DMS153 (cell line): ENCODE measurements around the gene TAGLN.

Source experiments
- DNase-seq: peaks from one replicate; lab custom pipeline; 2025; lab: John Stamatoyannopoulos, UW

TAGLN gene

DNA sequence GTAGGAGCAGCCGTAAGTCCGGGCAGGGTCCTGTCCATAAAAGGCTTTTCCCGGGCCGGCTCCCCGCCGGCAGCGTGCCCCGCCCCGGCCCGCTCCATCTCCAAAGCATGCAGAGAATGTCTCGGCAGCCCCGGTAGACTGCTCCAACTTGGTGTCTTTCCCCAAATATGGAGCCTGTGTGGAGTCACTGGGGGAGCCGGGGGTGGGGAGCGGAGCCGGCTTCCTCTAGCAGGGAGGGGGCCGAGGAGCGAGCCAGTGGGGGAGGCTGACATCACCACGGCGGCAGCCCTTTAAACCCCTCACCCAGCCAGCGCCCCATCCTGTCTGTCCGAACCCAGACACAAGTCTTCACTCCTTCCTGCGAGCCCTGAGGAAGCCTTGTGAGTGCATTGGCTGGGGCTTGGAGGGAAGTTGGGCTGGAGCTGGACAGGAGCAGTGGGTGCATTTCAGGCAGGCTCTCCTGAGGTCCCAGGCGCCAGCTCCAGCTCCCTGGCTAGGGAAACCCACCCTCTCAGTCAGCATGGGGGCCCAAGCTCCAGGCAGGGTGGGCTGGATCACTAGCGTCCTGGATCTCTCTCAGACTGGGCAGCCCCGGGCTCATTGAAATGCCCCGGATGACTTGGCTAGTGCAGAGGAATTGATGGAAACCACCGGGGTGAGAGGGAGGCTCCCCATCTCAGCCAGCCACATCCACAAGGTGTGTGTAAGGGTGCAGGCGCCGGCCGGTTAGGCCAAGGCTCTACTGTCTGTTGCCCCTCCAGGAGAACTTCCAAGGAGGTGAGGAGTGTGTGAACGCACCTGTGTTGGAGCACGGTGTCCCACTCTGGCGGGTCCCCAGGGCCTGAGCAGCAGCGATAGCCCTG is at the start of gene TAGLN:
Gene TAGLN, plus strand, starts transcription at position 318 of the 863 bp plus-strand sequence. CDS start 3,644 bp downstream, outside the sequence.
- no peak for DNase-seq

DNA sequence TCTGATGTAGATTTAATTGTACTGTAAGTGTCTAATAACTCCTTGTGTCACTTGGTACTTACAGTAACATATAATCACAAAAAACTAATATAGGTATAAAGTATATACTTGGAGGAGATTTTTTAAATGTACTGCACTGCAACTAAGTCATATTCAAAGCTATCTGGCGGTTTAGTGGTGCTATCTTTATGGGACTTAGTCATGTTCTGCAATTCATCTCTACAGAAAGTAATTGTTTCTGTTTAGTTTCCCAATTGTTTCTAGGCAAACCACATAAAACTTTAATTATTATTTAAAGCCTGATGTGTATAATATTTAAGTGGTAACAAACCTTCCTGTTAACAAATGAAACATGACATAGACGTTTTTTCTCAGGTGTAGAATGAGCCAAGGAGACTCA is 47.1 kb upstream of the TAGLN start:
- DNase-seq: no peak

DNA sequence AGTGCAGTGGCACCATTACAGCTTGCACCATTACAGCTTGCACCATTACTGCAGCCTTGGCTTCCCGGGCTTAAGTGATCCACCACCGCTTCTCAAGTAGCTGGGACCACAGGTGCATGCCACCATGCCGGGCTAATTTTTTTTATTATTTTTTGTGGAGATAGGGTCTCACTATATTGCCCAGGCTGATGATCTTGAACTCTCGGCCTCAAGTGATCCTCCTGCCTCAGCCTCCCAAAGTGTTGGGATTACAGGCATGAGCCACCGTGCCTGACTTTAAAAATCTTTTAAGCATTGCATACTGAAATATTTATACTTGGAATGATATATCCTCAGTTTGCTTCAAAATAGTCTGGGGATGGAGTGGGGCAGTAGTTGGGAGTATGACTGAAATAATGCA is 44.7 kb upstream of the TAGLN start:
- DNase-seq: no peak

DNA sequence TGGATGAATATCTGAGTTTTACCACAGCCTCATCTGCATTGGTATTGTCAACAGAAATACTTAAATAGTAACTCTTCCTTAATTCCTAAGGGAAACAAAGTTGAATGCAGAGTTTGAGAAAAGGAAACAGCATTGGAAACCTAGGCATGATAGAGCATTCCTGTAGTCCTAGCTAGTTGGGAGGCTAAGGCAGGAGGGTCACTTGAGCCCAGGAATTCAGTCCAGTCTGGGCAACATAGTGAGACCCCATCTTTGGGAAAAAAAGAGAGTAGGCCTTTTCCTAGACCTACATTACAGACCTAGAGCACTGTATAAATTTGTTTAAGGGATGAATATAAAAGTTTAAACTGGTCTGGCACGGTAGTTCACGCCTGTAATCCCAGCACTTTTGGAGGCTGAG is 41.7 kb upstream of the TAGLN start:
- DNase-seq: no peak

DNA sequence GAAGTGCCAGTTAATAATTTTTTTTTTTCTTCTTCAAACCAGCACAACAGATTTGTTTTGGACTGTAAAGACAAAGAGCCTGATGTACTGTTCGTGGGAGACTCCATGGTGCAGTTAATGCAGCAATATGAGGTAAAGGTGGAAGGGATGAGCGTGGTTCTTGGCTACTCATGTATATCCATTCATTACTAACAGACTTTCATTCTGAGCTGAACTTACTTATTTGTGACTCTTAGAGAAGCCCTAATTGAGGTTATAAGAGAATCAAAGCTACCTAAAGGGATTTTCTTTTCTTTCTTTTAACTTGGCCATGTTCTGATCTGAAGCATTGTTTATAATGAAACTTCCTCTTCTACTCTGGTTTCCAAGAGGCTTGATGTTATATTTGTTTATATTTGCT is 39.3 kb upstream of the TAGLN start:
- no peak for DNase-seq

DNA sequence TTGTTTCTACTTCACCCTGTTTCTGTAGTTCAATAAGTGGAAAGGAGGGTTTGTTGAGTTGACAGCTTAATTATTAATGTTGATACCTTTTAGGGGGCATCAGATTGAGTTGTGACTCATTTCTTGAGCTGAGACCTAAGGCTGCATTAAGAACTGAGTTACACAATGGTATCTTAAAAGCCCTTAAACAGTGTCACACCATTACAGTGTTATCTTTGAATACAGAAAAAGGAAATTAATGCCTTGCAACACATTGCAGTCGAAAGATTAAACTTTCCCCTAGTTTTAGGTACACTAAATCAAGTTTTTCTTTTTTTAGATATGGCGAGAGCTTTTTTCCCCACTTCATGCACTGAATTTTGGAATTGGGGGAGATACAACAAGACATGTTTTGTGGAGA is 38.3 kb upstream of the TAGLN start:
- no peak for DNase-seq

DNA sequence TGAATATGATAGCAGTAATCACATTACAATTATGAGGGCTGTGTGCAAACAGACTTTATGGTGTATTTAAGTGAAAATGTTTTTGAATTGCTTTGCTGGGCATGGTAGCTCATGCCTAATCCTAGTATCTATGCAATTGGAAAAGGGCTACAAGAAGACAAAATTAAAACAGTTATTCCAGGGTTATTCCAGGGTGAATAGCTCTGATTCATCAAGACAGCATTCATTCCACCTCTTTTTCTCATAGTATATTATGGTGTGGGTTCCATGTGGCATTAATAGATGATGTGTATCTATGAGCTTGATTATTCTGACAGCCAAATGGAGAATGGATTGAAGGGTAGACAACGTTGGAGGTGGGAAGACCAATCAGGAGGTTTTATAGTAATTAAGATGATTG is 32.7 kb upstream of the TAGLN start:
- DNase-seq: no peak

DNA sequence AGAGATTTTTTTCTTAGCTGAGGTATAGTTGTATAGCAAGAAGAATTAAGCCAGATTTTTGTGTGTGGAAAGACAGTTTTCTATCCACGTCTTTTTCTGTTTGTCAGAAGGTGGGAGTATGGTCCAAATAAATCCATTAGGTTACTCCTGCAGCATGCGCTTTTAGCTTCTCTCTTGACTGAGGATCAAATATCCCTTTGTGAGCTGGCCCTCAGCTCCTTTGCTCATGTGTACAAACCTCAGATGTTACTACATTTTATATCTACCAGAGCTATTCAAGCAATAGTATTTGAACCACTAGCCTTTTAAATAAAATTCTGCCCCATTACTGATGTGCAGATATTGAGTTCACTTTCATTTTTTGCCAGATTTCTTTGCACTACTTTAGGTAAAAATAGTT is 29.4 kb upstream of the TAGLN start:
- no peak for DNase-seq

DNA sequence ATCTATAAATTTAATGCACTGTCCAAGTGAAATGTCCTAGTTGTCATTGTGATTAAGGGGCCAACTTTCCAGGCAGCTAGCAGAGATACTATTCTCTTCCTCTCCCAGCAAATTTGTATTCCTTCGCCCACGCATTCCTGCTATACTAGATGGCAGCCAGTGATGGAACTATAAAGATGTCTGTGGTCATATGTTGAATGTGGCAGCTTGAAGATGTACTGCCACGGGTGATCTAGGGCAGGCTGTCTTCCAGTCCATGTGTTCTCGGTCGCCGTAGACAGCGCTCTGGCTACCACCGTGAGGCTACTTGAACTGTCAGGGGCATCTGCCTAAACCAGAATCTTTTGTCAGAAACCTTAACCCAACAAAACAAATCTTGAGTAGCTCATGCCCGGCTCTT is 29.0 kb upstream of the TAGLN start:
- DNase-seq: no peak

DNA sequence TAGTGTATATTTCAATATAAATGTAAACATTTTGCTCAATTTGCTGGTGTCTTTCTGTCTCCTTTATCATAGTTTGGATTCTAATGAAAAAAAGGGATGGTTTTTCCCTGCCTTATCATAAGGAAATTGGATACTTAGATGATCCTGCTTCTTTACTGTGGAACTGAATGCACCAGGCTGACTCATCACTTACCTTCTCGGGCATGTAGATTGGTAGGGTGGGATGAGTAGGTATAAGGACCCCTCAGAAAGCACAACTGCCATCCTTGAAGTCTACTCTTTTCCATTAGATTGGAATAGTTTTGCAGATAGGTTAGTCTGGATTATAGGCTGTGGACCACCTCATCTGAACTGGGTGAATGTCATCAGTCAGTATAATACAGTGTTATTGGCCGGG is 28.2 kb upstream of the TAGLN start:
- no peak for DNase-seq

DNA sequence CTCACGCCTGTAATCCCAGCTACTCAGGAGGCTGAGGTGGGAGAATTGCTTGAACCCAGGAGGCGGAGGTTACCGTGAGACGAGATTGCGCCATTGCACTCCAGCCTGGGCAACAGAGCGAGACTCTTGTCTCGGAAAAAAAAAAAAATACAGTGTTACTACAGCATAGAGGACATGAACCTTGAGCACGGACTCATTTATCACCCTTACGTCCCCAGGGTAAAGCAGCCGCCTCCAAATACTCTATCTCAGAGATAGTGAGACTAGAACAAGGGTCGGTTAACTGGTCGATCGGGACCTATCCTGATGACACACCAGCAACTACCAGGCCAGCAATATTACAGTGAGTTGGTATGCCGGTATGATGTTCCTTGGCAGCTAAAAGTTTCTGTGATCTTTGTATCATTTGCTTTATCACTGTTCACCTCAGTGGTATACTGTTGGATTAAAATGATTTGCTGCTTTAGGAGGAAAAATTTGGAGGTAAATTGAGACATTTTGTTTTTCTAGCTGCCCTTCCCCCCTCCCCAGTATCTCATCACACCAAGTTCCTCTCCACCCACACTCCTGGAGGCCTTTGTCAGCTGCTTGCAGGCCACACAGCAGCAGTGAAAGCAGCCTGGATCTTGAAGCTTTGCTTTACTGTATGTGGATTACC is 27.6 kb upstream of the TAGLN start:
- DNase-seq: no peak

DNA sequence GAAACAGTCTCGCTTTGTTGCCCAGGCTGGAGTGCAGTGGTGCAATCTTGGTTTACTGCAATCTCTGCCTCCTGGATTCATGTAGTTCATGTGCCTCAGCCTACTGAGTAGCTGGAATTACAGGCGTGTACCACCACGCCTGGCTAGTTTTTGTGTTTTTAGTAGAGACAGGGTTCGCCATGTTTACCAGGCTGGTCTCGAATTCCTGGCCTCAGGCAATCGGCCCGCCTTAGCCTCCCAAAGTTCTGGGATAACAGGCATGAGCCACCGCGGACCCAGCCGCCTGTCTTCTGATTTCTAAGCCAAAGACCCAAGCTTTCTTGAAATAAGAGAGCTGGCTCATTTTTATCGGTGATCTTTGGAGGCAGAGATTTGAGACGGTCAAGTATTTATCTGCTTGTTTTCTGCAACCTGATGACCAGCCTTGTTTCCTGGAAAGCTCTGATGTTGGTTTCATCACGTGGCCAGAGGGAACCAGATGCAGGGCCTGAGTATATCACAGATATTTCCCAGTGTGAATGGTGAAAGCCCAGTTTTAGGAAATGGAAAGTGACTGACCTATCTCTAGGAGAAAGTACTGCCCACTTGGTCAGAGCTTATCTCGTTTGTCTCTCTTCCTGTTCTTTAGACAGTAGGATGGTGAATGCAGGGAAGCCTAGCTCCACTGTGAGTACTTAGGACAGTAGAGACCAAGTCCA is 26.3 kb upstream of the TAGLN start:
- no peak for DNase-seq

DNA sequence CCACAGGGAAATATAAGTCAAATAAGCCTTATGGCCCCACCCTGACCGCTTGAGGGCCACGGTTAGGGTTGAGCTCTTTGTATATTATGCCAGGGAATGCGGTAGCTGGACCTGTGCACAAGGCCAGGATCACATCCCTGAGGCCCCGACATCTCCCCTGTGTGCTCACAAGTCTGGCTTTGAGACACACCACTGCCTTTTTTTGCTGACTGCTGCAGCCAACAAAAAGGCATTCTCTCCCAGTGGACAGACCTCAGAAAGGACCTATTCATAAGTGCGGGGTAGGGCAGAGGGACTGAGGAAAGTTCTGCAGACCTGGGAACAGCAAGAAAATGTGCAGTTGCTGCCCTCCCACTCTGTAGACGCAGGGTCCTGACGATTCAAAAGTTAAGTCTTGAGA is 24.1 kb upstream of the TAGLN start:
- no peak for DNase-seq

DNA sequence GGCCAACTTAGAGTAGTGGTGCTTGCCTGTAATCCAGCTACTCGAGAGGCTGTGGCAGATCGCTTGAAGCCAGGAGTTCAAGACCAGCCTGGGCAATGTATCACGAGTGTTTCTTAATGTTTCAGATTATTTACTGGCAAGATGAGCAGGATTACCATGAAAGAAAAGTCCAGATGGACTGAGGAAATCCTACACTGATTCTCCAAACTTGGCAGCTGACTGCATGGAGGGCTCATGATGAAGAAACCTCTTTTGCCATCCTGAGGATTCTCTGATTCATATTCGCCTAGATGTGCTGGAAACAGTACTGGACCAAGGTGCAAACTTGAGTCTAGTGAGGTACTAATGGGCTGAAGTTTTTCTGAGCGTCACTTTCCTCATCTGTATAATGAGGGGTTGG is 23.4 kb upstream of the TAGLN start:
- DNase-seq: no peak

DNA sequence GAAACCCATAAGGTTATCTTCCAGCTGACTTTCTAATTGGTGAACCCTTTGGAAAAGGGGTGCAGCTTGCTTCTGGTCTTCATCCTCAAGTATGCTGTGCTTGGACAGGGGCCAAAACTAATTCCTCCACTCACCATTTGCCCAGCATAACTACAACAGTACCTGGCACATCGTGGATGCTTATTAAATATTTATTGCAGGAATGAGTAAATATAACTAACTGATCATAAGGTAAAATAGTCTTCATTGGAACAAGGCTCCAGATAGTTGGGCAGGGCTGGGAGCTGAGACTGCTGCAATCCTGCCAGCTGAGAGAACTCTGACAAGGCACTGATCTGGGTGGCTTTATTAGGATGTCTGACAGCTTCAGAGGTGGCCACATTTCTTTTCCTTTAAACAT is 23.0 kb upstream of the TAGLN start:
- no peak for DNase-seq

DNA sequence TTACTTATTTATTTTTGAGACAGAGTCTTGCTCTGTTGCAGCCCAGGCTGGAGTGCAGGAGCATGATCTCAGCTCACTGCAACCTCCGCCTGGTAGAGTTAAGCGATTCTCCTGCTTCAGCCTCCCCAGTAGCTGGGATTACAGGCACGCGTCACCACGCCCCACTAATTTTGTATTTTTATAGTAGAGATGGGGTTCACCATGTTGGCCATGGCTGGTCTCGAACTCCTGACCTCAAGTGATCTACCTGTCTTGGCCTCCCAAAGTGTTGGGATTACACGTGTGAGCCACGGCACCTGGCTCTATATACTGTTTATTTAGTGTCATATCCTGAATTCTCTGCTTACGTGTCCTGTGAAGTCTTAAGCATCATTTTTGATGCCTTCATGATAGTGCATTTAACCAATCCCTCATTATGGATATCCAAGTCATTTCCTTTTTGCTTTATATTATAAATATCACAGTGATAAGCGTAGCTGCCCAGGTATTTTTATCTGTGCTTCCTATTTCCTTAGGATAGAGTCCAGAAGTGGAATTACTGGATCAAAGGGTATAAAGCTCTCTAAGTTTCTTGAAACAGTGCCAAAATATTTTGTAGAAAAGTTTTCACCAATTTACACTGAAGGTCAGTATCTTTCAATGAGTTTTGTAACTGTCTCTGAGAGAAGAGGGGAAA is 21.5 kb upstream of the TAGLN start:
- DNase-seq: no peak

DNA sequence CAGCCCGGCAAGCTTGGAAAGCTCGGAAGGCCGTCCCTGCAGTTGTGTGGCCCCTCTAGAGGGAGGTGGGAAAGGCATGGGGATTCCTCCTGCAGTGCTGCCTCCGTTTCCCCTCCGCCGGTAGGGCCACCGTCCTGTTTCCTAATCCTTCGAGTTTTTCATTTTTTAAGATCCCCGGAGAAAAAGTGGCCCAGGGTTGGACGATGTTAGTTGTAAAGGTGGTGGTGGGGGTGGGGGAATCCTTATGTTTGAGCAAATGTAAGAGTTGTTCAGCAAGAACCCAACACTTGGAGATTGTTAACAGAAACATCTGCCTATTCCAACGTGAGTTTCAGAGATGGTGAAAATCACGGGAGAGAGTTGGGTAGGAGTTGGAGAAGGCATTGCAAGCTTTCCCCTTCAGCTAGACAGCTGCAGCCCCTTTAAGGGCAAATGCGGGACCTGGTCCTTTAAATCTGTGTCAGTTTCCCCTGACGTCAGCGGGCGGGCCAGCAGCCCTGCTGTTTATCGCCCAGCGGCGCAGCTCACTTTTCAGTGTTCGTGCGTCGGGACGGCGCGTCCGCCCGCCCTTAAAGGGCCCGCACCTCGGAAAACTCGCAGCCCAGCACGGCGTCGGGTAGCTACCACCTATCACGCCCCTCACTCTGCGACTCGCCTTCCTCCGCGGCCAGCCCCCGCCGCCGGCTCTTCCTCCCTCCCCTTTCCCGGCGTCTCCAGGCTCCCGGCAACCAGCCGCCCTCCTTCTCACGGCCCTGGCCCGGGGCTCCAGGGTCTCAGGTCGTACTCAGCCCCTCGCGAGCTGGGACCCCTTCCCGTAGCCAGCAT is 20.7 kb upstream of the TAGLN start, which contains the start of gene SIDT2:
Gene SIDT2, plus strand, starts transcription at position 534 of the 825 bp plus-strand sequence. CDS start 521 bp downstream, outside the sequence.
- peak; percentile 84 for DNase-seq

DNA sequence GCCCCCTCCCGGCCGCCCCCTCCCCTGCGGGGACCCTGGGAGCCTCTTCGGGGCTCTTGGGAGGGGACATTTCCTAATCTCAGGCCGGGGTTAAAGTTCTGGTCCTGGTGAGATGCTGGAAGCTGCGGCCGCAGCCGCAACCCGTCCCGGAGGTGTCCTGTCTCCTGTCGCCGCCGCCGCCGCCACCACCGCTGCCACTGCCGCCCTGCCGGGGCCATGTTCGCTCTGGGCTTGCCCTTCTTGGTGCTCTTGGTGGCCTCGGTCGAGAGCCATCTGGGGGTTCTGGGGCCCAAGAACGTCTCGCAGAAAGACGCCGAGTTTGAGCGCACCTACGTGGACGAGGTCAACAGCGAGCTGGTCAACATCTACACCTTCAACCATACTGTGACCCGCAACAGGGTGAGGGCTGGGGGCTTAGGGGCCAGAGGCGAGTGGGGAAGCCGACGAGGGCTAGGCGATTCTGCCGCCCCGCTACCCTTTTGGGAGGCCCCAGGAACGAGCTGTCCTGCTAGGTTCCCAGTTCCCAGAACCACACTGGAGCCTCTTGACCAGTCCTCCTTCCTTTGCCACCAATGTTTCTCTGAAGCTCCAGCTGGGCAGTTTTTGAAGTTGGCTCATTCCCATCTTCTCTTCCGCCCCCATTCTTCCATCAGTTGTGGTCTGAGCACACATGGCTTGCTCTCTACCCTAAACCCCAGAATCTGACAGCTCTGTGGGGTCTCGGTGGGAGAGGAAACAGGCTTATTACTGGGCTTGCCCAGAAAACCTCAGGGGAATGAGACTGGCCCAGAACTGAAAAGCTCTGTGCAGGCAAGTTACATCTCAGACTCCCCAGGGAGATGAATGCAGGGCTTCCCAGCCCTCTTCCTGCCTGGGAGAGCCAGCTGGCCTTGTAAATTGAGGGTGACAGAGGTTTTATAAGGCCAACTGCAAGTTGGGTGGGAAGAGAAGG is 19.8 kb upstream of the TAGLN start:
- DNase-seq: peak; percentile 8

DNA sequence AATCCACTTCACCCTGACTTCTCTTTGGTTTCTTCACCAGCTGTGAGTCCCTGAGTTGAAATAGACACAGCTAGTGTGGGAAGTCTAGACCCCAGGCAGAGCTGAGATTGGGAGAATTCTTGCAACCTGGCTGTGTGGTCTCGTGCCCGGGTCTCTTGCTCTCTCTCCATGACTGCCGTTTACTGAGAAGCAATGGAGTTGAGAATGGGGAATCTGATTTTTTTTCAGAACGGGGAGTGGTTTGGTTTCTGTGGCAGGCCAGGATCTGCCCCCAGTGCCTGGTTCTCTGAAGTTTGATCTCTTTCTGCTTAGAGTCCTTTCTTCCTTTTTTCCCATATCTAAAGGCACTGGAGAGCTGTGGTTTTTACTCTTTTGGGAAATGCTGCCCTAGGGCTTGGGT is 19.1 kb upstream of the TAGLN start:
- DNase-seq: no peak
